HG03571 (cell line): ENCODE data around the gene LPP.

Source experiments
- ATAC-seq: cut with Tn5 transposase; IDR thresholded peaks from one replicate; pipeline ENCODE4 v1.9.1; 2021; ENCODE audit not compliant: unreplicated experiment

Gene LPP

DNA sequence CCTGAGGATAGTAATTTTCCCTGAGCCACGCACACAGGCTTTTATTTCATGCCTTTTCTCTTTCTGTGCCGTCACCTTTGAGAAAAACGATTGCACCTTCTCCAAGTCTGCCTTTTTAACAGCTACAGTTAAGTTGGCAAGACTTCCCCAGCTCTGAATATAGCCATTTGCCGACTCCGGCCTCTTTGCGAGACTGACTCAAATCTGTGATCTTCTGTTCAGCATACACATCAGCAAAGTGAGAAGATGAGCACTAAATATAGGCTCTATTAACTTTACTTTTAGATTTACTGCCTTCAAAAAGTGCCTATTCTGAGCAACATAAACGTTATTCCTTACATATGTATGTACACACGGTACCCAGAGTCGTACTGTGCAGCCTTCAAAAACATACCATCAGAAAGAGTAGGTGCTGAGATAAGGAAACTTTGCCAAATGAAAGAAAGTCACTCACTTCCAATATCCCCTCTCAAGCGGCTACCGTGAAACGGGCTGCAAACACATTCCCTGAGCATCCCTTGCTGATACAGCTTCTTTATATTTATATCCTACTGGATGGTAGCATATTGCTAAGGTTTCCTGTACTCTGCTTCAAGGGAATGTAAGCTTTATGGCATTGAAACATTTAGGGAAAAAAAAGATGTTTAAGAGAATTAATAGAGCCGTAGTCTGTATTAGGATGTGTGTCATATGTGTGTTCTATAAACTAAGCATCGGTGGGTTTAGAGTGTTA, 734.5 kb downstream of the LPP start:
- no peak for ATAC-seq

DNA sequence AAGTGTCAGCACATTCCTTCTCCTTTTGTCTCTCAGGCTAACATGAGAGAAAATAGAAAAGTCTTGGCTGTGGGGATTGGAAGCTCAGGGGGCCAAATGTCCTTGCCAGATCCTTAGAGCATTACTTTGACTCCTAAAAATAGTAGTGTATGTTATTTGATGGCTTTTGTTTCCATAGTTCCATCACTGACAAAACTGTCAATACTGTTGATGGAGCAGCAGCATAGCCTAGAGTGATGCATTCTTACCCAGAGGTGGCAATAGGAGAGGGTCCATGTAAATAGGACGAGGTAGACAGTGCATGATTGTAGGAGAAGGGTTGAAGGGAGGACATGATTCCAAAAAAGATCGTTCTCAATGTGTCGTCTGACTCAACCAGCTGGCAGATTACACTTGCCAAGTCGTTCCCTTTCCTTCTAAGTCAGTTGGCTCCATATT, 735.1 kb downstream of the LPP start:
- ATAC-seq = no peak

DNA sequence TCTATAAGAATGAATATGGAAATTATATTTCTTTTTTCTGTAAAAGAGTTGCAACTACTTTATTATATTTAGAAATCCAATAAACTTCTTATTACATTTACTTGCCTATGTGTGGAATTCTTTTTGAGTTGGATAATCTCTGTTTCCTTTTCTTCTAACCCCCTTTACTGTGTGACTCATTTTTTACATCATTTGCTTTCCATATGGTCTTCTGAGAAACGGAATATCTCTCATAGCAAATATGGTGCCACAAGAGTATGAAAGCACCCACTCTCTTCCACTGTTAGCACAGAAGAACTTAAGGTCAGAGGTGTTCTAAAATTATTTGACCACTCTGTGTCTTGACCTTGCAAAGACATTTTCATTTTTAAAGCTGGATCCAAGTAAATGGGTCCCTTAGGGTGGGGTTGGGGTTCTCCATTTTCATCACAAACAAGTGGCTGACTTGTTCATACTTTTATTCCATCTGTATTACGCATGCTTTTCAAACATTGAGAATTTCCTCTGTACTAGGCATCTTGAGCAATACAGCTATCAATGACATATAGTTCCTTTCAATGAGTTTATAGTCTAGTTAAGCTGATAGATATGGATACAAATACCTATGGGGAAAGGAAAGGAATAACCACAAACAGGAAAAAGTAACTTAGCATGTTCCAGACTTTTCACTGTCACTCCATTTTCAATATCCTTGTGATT, 736.8 kb downstream of the LPP start:
- ATAC-seq = no peak

DNA sequence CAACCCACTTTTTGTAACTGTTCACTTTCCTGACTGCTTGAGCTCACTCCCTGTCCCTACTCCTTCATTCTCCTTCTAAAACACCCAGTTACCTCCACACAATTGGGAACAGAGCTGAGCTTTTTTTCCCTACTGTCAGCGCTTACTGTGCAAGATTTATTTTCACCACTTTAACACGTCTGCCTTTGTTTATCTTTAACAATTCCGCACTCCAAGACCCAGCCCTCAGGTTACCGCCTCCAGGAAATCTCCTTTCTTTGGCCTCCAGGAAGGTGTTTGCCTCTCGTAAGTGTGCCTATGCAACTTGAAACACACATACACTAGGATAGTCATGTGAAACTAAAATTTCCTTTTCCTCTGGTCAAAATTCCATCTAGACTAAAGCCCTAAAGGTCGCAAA, 745.9 kb downstream of the LPP start:
- ATAC-seq = no peak

DNA sequence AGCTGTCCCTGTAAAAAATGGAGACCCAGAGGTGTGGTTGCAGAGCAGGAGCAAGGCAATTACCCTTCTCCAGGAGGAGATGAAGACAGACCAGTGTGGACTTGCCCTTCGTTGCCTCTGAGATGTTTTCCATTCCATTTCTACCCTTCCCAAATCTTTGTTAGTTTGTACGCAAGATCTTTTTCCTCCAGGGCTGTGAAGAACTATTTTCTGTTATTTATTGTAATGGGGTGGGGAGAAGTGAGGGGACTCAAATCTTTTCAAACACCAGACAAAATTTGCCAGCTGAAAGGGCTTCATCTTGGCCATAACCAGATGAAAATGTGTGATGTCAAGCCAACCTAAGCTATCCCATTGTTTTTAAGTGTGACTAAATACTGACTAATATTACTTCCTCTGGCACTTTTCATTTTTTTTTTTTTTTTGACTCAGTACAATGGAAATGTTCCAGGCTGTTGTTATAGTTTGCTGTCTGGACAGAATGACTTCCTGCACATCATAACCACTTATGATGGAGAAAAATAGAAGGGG, 746.5 kb downstream of the LPP start:
- ATAC-seq = no peak

DNA sequence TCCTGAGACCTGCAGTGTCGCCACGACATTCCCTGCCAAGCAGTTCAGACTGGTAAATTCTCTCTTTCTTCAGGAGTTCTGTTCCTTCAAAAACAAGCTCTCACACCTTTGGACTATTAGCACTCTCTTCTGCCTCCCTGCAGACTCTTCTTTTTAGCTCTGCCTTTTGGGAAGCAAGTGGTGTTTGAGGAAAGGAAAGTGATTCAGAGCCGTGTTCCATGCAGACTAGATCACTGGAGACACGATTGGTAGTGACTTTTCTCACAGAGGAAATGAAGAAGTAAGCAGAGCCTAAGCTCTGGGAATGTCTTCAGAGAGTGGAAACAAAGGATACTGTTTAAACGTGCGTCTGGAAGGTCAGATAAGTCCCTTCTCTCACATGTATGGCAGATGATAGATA, 747.2 kb downstream of the LPP start:
- ATAC-seq = no peak

DNA sequence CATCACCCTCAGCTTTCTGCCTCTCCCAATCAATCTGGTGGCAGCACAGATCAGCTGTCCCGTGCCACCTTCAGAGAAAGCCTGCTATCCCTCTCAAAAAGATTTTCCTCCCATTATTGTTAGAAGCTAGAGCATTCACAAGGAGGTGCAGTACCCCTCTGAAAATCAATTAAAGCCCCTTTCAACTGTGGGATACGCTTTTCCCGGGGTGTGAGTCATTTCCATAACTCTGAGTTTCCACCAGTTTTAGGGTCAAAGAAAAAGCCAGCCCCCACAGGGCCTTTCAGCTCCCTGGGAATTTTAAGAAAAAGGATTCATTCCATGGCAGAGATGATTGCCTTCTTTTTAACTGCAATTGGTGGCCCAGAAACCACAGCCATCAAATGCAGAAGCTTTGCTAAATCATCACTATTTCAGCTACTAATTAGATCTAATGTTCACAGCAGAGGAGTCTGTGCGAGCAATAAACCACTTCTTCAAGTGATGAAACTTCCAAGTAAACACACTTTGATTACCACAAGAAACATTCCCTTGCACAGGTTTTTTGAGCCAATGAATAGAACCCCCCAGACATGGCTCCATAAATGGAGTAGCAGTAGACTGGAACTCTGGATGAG, 747.8 kb downstream of the LPP start:
- no peak for ATAC-seq

DNA sequence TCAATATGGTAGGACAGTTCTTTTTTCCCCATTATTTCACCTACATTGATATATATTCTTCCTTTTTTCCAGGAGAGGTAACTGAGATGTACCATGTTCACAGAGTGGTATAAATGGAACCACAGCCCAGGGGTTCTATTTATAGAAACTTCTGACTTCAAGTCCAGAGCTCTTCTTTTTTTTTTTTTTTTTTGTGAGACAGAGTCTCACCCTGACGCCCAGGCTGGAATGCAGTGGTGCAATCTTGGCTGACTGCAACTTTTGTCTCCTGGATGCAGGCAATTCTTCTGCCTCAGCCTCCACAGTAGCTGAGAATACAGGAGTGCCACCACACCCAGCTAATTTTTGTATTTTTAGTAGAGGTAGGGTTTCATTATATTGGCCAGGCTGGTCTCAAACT, 750.7 kb downstream of the LPP start:
- no peak for ATAC-seq

DNA sequence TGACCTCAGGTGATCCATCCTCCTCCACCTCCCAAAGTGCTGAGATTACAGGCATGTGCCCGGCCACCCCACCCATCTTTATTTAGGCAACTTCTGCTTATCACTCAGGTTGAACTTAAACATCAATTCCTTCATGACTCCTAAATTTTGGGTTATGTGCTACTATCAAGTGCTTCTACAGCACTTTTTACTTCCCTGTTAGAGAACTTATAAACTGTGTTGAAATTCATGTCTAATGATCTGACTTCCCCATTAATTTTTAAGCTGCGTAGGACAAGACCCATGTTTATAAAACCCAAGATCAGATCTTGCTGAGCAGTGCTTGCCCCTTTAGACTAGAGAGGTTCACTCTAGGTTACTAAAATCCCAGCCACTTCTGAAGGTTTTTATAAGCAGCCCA, 751.6 kb downstream of the LPP start:
- ATAC-seq = no peak

DNA sequence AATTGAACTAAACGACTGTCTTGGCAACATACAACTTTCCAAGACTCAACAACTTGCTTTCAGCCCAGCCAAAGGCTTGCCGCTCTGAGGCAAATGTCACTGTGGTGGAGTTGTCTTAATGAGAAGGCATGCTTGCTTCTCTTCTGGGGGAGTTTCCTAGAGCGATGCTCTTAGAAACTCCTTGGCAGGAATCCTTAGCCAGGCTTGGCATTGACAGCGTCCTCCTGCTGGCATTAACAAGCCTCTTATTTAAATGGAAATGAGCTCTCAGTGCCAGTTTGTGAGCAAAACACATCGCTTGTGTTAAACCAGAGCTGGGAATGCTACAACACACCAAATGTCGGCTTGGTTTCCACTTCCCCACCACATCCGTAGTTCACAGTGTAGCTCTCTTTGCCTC, 752.3 kb downstream of the LPP start:
- ATAC-seq = no peak

DNA sequence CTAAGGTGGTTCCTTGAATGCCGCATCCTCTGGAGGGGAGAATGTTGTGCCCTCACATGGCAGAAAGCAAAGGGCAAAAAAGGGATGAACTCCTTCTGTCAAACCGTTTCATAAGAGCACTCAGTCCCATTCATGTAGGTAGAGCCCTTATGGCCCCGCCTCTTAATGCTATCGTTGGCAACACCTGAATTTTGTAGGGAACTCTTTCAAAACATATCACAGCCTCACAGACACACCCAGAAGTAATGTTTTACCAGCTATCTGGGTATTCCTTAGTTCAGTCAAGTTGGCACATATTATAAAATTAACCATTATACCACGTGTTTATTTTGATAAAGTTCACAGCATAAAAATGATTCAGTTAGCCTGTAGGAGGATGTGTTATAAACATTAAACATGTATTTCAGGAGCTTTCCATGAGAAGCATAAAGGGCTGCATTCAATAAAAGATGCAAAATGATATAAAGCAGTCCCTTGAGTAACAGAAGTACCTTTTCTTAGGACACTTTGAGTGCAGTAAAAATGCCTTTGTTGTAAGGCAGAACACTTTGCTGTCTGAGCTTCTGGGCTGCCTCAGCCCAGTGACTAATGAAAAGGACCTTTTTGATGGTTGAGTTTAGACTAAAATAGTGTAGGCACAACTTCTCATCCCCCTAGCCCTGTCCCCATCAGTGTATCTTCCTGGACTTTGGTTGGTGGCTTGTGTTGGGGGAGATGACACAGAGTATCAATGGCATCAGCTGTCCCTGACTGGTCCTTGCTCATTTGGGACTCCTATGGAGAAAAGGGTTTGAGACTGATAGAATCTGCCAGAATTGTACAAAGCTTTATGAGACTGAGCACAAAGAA, 754.3 kb downstream of the LPP start:
- no peak for ATAC-seq

DNA sequence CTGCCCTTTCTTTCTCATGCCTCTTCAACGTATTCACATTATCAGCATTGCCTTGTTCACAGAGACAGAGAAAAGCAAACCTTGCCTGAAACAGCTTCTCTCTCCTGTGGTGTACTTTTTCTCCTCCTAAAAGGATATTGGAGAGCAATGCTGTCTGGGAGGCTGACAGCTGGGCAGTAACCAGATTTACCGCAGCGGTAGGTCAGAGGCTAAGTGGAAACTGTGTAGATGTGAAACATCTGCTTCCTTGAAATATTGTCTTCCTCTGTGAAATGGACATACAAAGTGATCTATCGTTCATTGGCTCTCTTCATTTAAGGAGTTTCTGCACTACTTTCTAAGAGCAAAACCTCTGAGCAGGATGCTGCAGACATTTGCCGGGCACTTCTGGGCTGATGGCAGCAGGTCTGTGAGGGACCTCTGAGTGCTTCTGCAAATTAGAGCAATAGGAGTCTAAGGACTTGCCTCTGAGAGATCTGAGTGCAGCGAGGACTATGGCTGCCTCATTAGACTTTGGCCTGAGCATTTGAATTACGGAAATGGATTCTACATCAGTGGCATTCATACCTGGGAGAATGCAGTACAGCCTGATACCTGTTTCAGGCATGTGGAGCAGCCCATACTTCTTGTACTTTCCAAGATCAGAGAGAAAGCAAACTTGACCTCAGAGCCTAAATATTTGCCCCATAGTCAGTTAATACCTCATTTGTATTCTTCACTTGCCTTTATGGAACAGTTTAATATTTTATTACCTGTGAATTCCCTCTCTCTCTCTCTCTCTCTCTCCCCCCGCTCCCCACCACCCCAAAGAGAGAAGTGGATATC, 757.3 kb downstream of the LPP start:
- no peak for ATAC-seq

DNA sequence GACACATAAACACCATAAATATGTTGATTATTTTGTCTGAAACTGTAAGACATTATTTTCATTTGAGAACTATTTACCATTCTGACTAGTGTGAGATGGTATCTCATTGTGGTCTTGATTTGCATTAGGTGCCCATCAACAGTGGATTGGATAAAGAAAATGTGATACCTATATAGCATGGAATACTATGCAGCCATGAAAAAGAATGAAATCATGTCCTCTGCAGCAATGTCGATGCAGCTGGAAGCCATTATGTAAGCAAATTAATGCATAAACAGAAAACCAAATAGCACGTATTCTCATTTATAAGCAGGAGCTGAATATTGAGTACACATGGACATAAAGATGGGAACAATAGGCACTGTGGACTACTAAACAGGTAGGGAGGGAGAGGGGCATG, 759.1 kb downstream of the LPP start:
- ATAC-seq = no peak

DNA sequence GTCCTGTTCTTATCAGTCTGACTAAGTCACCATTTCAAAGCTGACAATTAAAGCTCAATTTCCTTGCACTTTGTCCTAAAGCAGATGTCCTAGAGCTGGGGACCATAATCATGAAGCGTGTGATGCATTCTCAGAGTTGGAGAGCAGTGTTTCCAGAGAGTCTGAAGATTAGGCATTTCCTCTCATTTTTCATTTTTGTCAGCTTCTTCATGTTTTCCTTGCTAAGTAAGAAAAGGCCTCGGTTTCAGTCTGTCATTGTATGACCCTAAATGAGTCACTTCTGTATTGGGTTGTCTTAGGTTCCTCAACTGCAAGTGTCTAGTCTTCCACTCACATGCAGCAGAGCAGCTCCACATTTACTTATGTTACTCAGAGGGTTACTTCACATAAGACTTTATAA, 760.6 kb downstream of the LPP start:
- ATAC-seq = no peak

DNA sequence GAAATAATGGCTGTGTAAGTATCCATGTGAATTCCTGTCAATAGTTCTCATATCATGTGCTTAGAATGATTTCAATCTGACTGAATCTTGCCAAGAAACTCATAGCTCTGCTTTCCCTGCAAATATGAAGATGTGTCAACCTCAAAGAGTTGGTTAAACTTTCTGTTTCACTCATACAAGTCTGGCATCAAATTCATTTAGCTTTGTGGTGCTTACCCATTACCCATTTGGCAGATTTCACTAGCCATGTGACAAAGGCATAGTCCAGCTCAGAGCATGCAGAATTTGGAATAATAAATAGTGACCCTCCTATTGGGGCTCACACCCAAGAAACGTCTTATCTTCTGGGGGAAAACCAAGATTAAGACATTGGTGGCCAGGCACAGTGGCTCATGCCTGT, 761.2 kb downstream of the LPP start:
- no peak for ATAC-seq

DNA sequence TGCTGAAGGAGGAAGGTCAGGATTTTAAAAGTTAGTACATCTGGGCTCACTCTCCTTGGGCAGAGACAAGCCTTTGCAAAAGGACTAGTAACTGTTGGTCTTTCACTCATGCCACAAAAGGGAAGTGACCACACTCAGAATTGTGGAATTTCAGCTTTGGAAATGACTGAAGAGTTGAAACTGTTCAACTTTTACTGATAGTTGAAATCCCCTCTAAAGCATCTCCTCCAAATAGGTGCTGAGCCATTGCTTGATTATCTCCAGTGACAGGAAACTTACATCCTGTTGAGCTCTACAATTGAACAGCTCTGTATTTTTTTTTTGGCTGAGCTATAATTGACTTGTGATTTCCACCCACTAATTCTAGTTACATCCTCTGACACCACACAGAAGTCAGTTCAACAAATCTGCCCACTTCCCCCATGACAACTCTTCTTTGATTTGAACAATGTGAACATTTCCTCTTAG, 763.0 kb downstream of the LPP start:
- no peak for ATAC-seq

DNA sequence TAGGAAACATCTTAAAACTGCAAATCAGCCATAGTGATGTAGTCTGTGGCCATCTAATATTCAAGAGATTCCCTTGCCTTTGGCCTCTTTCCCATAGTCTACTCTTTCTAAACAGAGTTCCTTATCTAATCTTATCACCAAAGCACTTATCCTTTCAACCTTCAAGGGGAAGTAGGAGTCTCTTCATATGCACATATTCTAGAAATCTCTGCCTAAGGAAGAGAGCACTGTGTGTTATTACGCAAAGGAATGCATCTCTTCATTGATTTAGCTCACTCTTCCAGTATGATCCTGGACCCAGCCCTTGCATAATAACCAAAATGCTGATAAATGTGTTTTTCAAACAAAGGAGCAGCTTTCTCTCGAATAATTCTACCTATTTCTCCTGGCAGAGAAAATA, 764.1 kb downstream of the LPP start:
- ATAC-seq = no peak

DNA sequence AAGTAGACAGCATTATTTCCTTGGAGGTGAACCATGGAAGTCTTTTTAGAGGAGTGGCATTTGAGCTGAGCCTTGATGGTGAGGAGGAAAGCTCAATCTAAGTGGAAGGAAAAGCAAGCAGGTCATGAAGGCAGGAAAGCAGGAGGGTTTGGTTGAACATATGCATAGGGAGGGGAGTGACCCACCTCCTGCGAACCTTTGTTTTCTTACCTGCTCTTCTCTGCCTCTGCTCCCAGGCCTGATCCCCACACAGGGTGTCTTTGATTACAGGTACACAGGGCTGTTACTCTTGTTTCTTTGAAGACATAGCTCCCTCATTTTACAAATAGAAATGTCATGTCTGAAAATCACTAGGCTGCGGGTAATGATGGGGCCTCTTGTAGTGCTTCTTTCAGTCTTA, 769.7 kb downstream of the LPP start:
- ATAC-seq = no peak

DNA sequence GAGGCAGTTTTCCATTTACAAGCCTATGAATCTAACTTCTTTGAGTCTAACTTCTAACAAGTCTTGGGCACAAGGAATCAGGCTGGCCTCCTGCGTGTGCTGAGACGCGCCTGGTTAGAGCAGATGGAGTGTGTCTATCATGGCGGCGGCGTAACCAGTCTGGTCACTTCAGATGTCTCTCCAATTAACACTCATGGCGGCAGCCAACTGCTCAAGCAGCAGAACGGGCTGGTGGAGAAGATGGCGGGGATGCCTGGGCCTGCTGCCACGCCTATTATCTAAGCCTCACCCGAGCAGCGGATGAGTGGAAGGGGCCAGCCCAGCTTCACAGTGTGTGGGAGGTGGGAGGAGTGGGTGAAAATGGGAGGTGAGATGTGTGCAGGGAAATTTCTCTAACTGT, 771.4 kb downstream of the LPP start:
- ATAC-seq = no peak

DNA sequence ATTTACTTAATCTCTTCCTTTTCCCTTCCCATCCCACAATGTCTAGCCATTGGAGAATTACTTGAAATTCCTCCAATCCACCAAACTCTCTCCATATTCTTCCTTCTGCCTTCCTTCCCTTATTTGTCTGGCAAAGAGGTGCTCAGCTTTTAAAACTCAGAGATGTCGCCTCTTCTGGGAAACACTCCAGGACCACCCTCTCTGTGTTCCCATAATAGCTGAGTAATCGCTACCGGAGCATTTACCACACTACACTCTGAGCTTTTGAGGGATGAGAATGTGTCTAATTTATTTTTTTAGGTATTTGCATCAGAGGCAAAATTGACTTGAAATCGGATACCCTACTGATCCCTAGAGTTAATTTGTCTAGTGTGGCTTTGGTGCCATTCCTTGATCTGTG, 772.2 kb downstream of the LPP start:
- ATAC-seq = no peak
